ENCODE data around the gene BLOC1S4.
"Not testable (repeated sequence)": the region's sequence is repeated elsewhere in the genome, so short reads cannot be mapped to it uniquely, and the experiment has no call there.

The BLOC1S4 gene, protein sequence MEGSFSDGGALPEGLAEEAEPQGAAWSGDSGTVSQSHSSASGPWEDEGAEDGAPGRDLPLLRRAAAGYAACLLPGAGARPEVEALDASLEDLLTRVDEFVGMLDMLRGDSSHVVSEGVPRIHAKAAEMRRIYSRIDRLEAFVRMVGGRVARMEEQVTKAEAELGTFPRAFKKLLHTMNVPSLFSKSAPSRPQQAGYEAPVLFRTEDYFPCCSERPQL

GRCh38 chr4:6716018-6716911 is at the start of gene BLOC1S4:
BLOC1S4 (plus strand) TSS chr4:6716174; CDS start chr4:6716210, 36 bp downstream.
- DNase-seq: peak; percentile 89

DNA sequence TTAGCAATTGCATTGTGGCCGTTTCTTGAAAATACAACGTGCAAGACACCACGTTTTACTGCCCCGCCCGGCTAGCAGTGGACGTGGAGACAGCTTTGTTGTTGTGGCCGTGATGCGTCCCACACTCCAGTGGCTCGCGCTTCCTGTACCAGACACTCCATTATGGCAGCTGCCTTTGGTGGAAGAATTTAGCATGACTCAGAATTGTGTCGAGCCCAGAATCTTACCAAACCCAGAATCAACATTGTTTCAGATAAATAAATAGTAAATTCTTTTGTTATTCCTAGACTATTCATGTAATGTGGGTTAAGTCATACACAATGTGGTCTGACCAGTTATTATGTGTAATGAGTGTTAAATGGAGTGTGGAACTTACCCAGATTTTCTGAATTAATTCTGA is 47.6 kb upstream of the BLOC1S4 start:
- DNase-seq: no peak

GRCh38 chr4:6671648-6672047 is 44.3 kb upstream of the BLOC1S4 start:
- no peak for DNase-seq

DNA sequence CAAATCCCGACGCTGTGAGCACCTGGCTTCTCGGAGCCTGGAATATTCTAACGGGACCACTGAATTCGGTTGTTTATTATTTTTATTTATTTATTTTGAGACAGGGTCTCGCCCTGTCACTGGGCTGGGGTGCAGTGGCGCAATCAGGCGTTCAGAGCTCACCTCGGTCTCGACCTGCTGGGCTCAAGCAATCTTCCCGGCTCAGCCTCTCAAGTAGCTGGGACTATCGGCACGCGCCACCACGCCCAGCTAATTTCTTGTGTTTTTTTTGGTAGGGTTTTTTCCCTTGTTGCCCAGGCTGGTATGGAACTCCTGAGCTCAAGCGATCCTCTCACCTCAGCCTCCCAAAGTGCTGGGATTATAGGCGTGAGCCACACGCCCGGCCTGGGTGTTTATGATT is 43.8 kb upstream of the BLOC1S4 start:
- no peak for DNase-seq

DNA sequence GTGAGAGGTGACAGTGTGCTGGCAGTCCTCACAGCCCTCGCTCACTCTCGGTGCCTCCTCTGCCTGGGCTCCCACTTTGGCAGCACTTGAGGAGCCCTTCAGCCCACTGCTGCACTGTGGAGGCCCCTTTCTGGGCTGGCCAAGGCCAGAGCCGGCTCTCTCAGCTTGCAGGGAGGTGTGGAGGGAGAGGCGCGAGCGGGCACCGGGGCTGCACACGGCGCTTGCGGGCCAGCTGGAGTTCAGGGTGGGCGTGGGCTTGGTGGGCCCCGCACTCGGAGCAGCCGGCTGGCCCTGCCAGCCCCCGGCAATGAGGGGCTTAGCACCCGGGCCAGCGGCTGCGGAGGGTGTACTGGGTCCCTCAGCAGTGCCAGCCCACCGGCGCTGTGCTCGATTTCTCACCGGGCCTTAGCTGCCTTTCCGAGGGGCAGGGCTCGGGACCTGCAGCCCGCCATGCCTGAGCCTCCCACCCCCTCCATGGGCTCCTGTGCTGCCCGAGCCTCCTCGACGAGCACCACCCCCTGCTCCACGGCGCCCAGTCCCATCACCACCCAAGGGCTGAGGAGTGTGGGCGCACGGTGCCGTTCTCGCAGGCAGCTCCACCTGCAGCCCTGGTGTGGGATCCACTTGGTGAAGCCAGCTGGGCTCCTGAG is 43.3 kb upstream of the BLOC1S4 start:
- not testable (repeated sequence) for DNase-seq

DNA sequence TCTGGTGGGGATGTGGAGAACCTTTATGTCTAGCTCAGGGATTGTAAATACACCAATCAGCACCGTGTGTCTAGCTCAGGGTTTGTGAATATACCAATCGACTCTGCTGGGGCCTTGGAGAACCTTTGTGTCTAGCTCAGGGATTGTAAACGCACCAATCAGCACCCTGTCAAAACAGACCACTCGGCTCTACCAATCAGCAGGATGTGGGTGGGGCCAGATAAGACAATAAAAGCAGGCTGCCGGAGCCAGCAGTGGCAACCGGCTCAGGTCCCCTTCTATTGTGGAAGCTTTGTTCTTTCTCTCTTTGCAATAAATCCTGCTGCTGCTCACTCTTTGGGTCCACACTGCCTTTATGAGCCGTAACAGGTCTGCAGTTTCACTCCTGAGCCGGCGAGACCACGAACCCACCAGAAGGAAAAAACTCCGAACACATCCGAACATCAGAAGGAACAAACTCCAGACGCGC is 42.7 kb upstream of the BLOC1S4 start:
- peak; percentile 28 for DNase-seq

GRCh38 chr4:6673660-6674499 is 42.1 kb upstream of the BLOC1S4 start:
- DNase-seq: peak; percentile 95

DNA sequence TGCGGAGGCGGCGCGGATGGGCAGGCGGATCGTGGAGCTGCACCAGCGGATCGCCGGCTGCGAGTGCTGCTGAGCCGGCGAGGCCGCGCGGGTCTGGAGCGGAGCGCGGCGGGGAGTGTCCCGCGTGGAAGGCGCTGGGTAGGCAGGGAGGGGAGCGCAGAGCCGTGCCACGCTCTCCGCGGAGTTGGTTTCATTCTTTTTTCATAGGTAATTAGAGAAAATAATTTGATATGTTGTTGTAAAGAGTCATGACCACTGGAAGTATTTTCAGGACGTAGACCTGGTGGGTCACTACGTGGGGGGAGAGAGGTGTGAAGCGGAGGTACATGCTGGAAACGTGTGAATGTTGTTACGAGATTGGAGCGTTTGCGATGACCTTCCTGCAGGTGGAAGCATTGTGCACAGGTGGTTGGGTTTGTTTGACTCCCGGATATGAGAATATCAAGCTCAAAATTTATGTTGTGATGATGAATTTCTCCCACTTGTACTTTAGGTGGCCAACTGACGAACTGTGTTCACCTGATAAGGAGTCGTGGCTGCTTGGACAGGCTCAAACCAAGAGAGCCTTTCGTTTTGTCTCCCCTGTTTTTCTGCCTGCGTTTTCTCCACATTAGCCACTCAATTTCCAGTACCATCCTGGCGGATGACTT is 41.3 kb upstream of the BLOC1S4 start:
- DNase-seq: peak; percentile 48

GRCh38 chr4:6676722-6677558 is 39.0 kb upstream of the BLOC1S4 start:
- DNase-seq: no peak

GRCh38 chr4:6680372-6681034 is 35.5 kb upstream of the BLOC1S4 start:
- peak; percentile 40 for DNase-seq

- DNase-seq: peak; percentile 24
Measured at GRCh38 chr4:6681191-6681590, 34.8 kb upstream of the BLOC1S4 start.

GRCh38 chr4:6682862-6683590 is 32.9 kb upstream of the BLOC1S4 start:
- DNase-seq: no peak

DNA sequence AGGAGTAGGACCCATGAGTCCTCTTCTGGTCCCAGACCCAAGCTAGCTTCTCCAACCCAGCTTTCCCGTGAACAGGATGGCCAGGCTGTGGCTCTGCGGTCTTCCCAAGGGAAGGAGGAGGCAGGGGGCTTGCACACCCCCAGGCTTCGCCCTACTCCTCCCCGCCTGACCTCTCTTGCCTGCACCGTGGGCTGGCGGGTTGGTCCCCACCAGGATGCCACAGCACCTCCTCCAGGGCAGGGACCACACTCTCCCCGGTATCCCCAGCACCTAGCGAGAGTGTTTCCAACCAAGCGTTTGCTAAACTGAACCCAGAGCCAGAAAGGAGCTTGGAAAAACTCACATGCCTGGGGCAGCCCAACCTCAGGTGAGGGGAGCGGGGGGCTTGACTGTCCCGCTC is 31.3 kb upstream of the BLOC1S4 start:
- no peak for DNase-seq

GRCh38 chr4:6686104-6686787 is 29.7 kb upstream of the BLOC1S4 start:
- DNase-seq: no peak

GRCh38 chr4:6687947-6688878 is 27.8 kb upstream of the BLOC1S4 start:
- DNase-seq: no peak

DNA sequence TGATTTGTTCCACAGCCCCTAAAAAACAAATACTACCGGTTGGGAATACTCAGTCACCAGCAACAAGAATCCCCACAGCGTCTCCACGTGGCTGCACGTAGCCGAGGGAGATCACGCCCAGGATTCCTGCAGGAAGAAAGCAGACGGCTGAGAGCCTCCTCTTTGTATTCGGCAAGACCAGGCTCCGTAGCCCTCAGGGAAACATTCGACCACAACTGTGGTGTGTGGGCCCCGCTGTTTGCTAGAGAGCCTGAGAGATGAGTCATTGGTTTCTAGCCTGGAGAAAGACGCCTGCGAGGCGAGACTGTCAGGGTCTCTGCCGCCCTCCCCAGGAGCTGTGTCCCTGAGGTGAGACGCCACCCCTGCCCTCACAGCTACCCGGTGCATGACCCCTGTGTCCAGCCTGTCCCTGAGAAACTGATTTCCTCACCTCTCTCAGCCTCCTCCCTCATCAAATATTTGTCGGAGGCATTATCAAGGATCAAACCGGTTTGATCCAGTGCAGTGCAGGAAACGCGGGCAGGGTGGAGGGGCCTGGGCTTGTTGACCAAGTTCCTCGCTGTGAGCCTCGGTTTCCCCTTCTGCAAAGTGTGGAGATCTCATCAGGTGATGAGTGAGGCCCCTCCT is 27.0 kb upstream of the BLOC1S4 start:
- no peak for DNase-seq

GRCh38 chr4:6689506-6689960 is 26.4 kb upstream of the BLOC1S4 start:
- no peak for DNase-seq

DNA sequence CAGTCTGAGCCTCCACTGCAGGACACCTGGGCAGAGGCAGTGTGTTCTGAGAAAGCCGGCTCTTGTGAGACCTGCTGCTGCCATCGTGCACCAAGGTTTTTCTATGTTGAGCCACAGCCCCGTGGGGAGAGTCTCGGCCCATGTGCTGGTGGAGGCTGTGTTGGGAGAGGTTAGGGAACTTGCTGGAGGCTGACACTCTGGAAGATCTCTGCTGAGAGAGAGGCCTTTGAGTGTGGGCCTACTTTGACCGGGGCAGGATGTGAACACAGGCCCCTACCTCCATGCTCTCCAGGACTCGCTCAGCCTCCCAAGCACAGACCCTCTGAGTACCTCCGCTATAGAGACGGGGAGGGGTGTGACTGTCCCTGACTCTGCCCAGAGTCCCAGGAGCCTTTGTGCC is 23.6 kb upstream of the BLOC1S4 start:
- DNase-seq: no peak
